GM12878 (cell line): ENCODE measurements around the gene TMCO1. TPM values are rescaled to one million over a fixed set of nuclear protein-coding genes. Genes with fewer than 3 reads are reported as not detected.

Experiments used
- CBFB ChIP-seq: IDR thresholded peaks from 2 replicates; pipeline ENCODE4 v1.6.1; 2016; ENCODE audit warnings: antibody characterized with exemption, low read depth
- CBX5 ChIP-seq: sonication (generic); IDR thresholded peaks from 2 replicates; pipeline ENCODE4 v1.6.1; 2016; ENCODE audit warnings: low read depth, moderate library complexity, mild to moderate bottlenecking, inconsistent platforms
- E2F4 ChIP-seq: IDR thresholded peaks from 2 replicates; pipeline ENCODE4 v1.6.1; 2012; ENCODE audit warnings: low read depth, low read length, improper control_type of control experiment
- E2F8 ChIP-seq: fragments of 450-650 bp; IDR thresholded peaks from 2 replicates; pipeline ENCODE4 v1.6.1; 2018; ENCODE audit warnings: mild to moderate bottlenecking, low read depth, moderate library complexity; ENCODE audit not compliant: partially characterized antibody
- EP300 ChIP-seq, 2 experiments: fragments of 150-350 bp in 1 of 2; IDR thresholded peaks; 2 replicates each; pipeline ENCODE4 v1.6.1; 2011 to 2012; ENCODE audit warnings: low read depth in 2 of 2, low read length in 2 of 2, borderline replicate concordance in 1 of 2, improper control_type of control experiment in 1 of 2, inconsistent platforms in 1 of 2; ENCODE audit not compliant: control insufficient read depth in 1 of 2
- IRF4 ChIP-seq: IDR thresholded peaks from 2 replicates; pipeline ENCODE4 v1.6.1; 2011; ENCODE audit warnings: low read depth, low read length
- JUND ChIP-seq: IDR thresholded peaks from 2 replicates; pipeline ENCODE4 v1.6.1; 2012; ENCODE audit warnings: low read depth, mild to moderate bottlenecking, low read length, improper control_type of control experiment, moderate library complexity
- KAT2A ChIP-seq: conservative IDR thresholded peaks from 2 replicates; pipeline ENCODE4 v1.6.1; 2011; ENCODE audit warnings: low read depth, low read length; ENCODE audit not compliant: control insufficient read depth
- MTA2 ChIP-seq: fragments of 450-650 bp; IDR thresholded peaks from 2 replicates; pipeline ENCODE4 v1.6.1; 2016; ENCODE audit warnings: low read depth, mild to moderate bottlenecking, moderate library complexity
- NR2C2 ChIP-seq: IDR thresholded peaks from 2 replicates; pipeline ENCODE4 v1.6.1; 2011; ENCODE audit warnings: borderline replicate concordance, low read depth; ENCODE audit not compliant: control insufficient read depth, insufficient read length
- PAX8 ChIP-seq: fragments of 450-650 bp; IDR thresholded peaks from 2 replicates; pipeline ENCODE4 v1.6.1; 2017; ENCODE audit warnings: mild to moderate bottlenecking, moderate library complexity
- POLR2A ChIP-seq: IDR thresholded peaks from 2 replicates; pipeline ENCODE4 v1.6.1; 2011; ENCODE audit warnings: low read depth, mild to moderate bottlenecking, low read length
- SIN3A ChIP-seq: IDR thresholded peaks from 2 replicates; pipeline ENCODE4 v1.6.1; 2012; ENCODE audit warnings: low read depth, low read length, improper control_type of control experiment
- SIX5 ChIP-seq: IDR thresholded peaks from 2 replicates; pipeline ENCODE4 v1.6.1; 2011; ENCODE audit warnings: mild to moderate bottlenecking, low read depth, low read length, moderate library complexity; ENCODE audit not compliant: severe bottlenecking
- SMAD5 ChIP-seq: IDR thresholded peaks from 2 replicates; pipeline ENCODE4 v1.6.1; 2016; ENCODE audit warnings: antibody characterized with exemption, low read depth
- SREBF2 ChIP-seq: IDR thresholded peaks from 2 replicates; pipeline ENCODE4 v1.6.1; 2012; ENCODE audit warnings: mild to moderate bottlenecking, low read length
- SUPT20H ChIP-seq: IDR thresholded peaks from 2 replicates; pipeline ENCODE4 v1.6.1; 2011; ENCODE audit warnings: low read depth, mild to moderate bottlenecking, low read length, moderate library complexity, borderline replicate concordance; ENCODE audit not compliant: control insufficient read depth
- USF1 ChIP-seq: IDR thresholded peaks from 2 replicates; pipeline ENCODE4 v1.6.1; 2011; ENCODE audit warnings: borderline replicate concordance, low read depth, mild to moderate bottlenecking, moderate library complexity, mixed read lengths, low read length; ENCODE audit not compliant: insufficient read depth; ENCODE audit errors: extremely low read length
- YBX1 ChIP-seq: fragments of 450-650 bp; IDR thresholded peaks from 2 replicates; pipeline ENCODE4 v1.6.1; 2016; ENCODE audit warnings: antibody characterized with exemption
- ZNF592 ChIP-seq: fragments of 450-650 bp; IDR thresholded peaks from 2 replicates; pipeline ENCODE4 v1.6.1; 2017; ENCODE audit warnings: mild to moderate bottlenecking, moderate library complexity
- ZZZ3 ChIP-seq: IDR thresholded peaks from 2 replicates; pipeline ENCODE4 v1.6.1; 2011; ENCODE audit warnings: low read depth; ENCODE audit not compliant: control insufficient read depth, insufficient read length
- polyA plus RNA-seq, 11 experiments: library from polyadenylated mRNA; depleted of rRNA in 4 of 11; unstranded in 6 of 11; stranded (reverse) in 5 of 11; fragments of >200 nt; fragmentation: Nextera tagmentation in 4 of 11; fragmentation: Illumina TruSeq in 1 of 11; extraction: Ambion mirVana in 4 of 11; extraction: Trizol in 1 of 11; gene quantifications; 1 replicate in 1 of 11; 2 replicates in 10 of 11; pipeline versions ENCODE4 v1.2.1 to v1.2.3, GENCODE V29; 2011 to 2016; ENCODE audit warnings: inconsistent platforms in 2 of 11, missing spikeins in 2 of 11, low read depth in 1 of 11
- total RNA-seq, 4 experiments: library from RNA; depleted of rRNA in 3 of 4; stranded (reverse); fragments of >200 nt in 3 of 4; fragmentation: Illumina TruSeq in 1 of 4; extraction: Trizol in 1 of 4; gene quantifications; 2 replicates each; pipeline versions ENCODE4 v1.2.1 to v1.2.3, GENCODE V29; 2013 to 2021

TMCO1 gene
- total and polyA plus RNA-seq, 10 of the 15 experiments (the other 5 are each of a cell fraction or from before 2014, with no cell fraction given): 50.3 to 253 (median 126) TPM

GRCh38 chr1:165768513-165769394 is at the start of gene TMCO1 (continued):
- no peak for TF ChIP-seq ZNF592
- TF ChIP-seq YBX1: no peak
- TF ChIP-seq ZZZ3: no peak
- TF ChIP-seq E2F4: no peak
- peak; percentile 67; the same call in 1 of the 2 replicates for TF ChIP-seq SREBF2
- TF ChIP-seq CBFB: peak; percentile 98
- TF ChIP-seq IRF4: peak; percentile 69
- TF ChIP-seq POLR2A: peak; percentile 90
- TF ChIP-seq SIX5: peak; percentile 60
- TF ChIP-seq CBX5: peak; percentile 33
- TF ChIP-seq MTA2: peak; percentile 92
- TF ChIP-seq SMAD5: peak; percentile 92; the same call in 1 of the 2 replicates
- TF ChIP-seq SIN3A: peak; percentile 75
- no peak for TF ChIP-seq SUPT20H
- peak; percentile 90 for TF ChIP-seq NR2C2
- no peak for TF ChIP-seq USF1
- no peak for TF ChIP-seq KAT2A
- no peak for TF ChIP-seq PAX8
- no peak for TF ChIP-seq EP300 (IDR thresholded peaks at IDR 0.05; ENCODE audit: borderline replicate concordance in 1 of 2, control insufficient read depth in 1 of 2, low read depth in 2 of 2, low read length in 2 of 2)
- TF ChIP-seq E2F8: peak; percentile 83
- no peak for TF ChIP-seq JUND
